Neuronal stem cell (in vitro differentiated cells): ENCODE data around the gene ZNF519.

Experiments used
- DNase-seq: peaks from one replicate; pipeline ENCODE4 v3.0.0-alpha.2; 2013; ENCODE audit warnings: low spot score
- H2AFZ ChIP-seq: one replicate; pipeline ENCODE4 v1.6.1; 2013; ENCODE audit warnings: mild to moderate bottlenecking, low read length, inconsistent platforms
- H2AK5ac ChIP-seq: 2 replicates; pipeline ENCODE4 v1.6.1; 2013; ENCODE audit warnings: low read depth, mild to moderate bottlenecking, inconsistent platforms, low read length, moderate library complexity, mixed read lengths
- H2BK120ac ChIP-seq: 2 replicates; pipeline ENCODE4 v1.6.1; 2013; ENCODE audit warnings: low read depth, mild to moderate bottlenecking, inconsistent platforms, low read length, moderate library complexity, mixed read lengths
- H2BK12ac ChIP-seq: one replicate; pipeline ENCODE4 v1.6.1; 2013; ENCODE audit warnings: low read length, inconsistent platforms
- H2BK15ac ChIP-seq: 2 replicates; pipeline ENCODE4 v1.6.1; 2013; ENCODE audit warnings: mild to moderate bottlenecking, low read length, inconsistent platforms, mixed read lengths
- H2BK5ac ChIP-seq: one replicate; pipeline ENCODE4 v1.6.1; 2013; ENCODE audit warnings: inconsistent platforms, mild to moderate bottlenecking, low read length, moderate library complexity
- H3K14ac ChIP-seq: one replicate; pipeline ENCODE4 v1.6.1; 2013; ENCODE audit warnings: low read length, inconsistent platforms
- H3K18ac ChIP-seq: 2 replicates; pipeline ENCODE4 v1.6.1; 2013; ENCODE audit warnings: low read length, inconsistent platforms
- H3K23ac ChIP-seq: 2 replicates; pipeline ENCODE4 v1.6.1; 2013; ENCODE audit warnings: low read depth, mild to moderate bottlenecking, mixed read lengths, low read length, inconsistent platforms; ENCODE audit not compliant: poor library complexity
- H3K27ac ChIP-seq: replicated peaks from 3 replicates; pipeline ENCODE4 v1.5.1; 2013; ENCODE audit warnings: low read length, inconsistent platforms
- H3K27me3 ChIP-seq, 3 experiments: 2 replicates each; pipeline ENCODE4 v1.6.1; 2013; ENCODE audit warnings: low read length in 3 of 3, mild to moderate bottlenecking in 2 of 3, inconsistent platforms in 1 of 3, low read depth in 1 of 3, mixed read lengths in 1 of 3, moderate library complexity in 1 of 3; ENCODE audit not compliant: control insufficient read depth in 3 of 3, insufficient read depth in 3 of 3
- H3K36me3 ChIP-seq, 2 donors: replicated peaks in 1 of 2; 2 replicates each; pipeline ENCODE4 v1.6.1; 2013; ENCODE audit warnings: low read length in 2 of 2; ENCODE audit not compliant: control insufficient read depth in 2 of 2, insufficient read depth in 2 of 2
- H3K4ac ChIP-seq: 2 replicates; pipeline ENCODE4 v1.6.1; 2013; ENCODE audit warnings: inconsistent platforms, mild to moderate bottlenecking, low read length, moderate library complexity
- H3K4me1 ChIP-seq, 2 donors: 1 replicate in 1 of 2; 2 replicates in 1 of 2; pipeline ENCODE4 v1.6.1; 2013; ENCODE audit warnings: low read length in 2 of 2, low read depth in 1 of 2; ENCODE audit not compliant: control insufficient read depth in 2 of 2, insufficient read depth in 1 of 2
- H3K4me2 ChIP-seq: one replicate; pipeline ENCODE4 v1.6.1; 2013; ENCODE audit warnings: mild to moderate bottlenecking, low read length, inconsistent platforms; ENCODE audit not compliant: insufficient read depth, poor library complexity, severe bottlenecking
- H3K4me3 ChIP-seq, 2 donors: 2 replicates each; pipeline ENCODE4 v1.5.1; 2013; ENCODE audit warnings: low read length in 2 of 2, mild to moderate bottlenecking in 2 of 2, inconsistent platforms in 1 of 2, moderate library complexity in 1 of 2
- H3K79me1 ChIP-seq: one replicate; pipeline ENCODE4 v1.6.1; 2013; ENCODE audit warnings: low read depth, mild to moderate bottlenecking, inconsistent platforms, low read length, moderate library complexity
- H3K9ac ChIP-seq: one replicate; pipeline ENCODE4 v1.6.1; 2013; ENCODE audit warnings: mild to moderate bottlenecking, low read depth, low read length, inconsistent platforms; ENCODE audit not compliant: poor library complexity
- H3K9me3 ChIP-seq, 2 donors: replicated peaks in 1 of 2; 2 replicates each; pipeline versions ENCODE3 to v1.6.1; 2013; ENCODE audit warnings: low read length in 2 of 2, mild to moderate bottlenecking in 2 of 2, inconsistent platforms in 1 of 2, low read depth in 1 of 2, mixed read lengths in 1 of 2, moderate library complexity in 1 of 2; ENCODE audit not compliant: control insufficient read depth in 2 of 2, insufficient read depth in 1 of 2
- H4K8ac ChIP-seq: one replicate; pipeline ENCODE4 v1.6.1; 2013; ENCODE audit warnings: low read depth, mild to moderate bottlenecking, inconsistent platforms, low read length, moderate library complexity
- H4K91ac ChIP-seq: one replicate; pipeline ENCODE4 v1.6.1; 2013; ENCODE audit warnings: low read length, low read depth, mild to moderate bottlenecking, inconsistent platforms; ENCODE audit not compliant: poor library complexity
- whole genome bisulfite sequencing, 2 donors: extraction: QIAGEN DNeasy Blood & Tissue Kit; methylation state at CpG; one replicate each; pipeline ENCODE4 v1.1.7; 2013; ENCODE audit warnings: missing lambda C conversion rate in 2 of 2, mixed read lengths in 1 of 2; ENCODE audit not compliant: insufficient read length in 2 of 2, insufficient replicate concordance in 1 of 2; ENCODE audit errors: extremely low coverage in 2 of 2; 5-methylcytosine and 5-hydroxymethylcytosine counted together

ZNF519 gene

GRCh38 chr18:14120926-14121325, 11.3 kb downstream of the ZNF519 start:
- Histone ChIP-seq H3K18ac (no peak overlapping the region), H3K9me3 (peaks cover 3 to 75% of the 10 kb centered on the region in 2 donors), H3K23ac (no peak overlapping the region), H3K14ac (no peak overlapping the region), H2AK5ac (no peak overlapping the region), H3K9ac (no peak overlapping the region), H2BK15ac (no peak overlapping the region), H2BK5ac (no peak overlapping the region), H3K27me3 (no peaks in the 10 kb centered on the region), H3K27ac (no peak overlapping the region), H3K36me3 (peaks cover 3 to 82% of the 10 kb centered on the region in 2 donors), H2BK12ac (no peak overlapping the region), H3K4me3 (no peak overlapping the region), H4K8ac (no peak overlapping the region), H3K4ac (no peak overlapping the region), H2AFZ (no peak overlapping the region), H3K4me1 (no peaks in the 10 kb centered on the region), H4K91ac (no peak overlapping the region), H3K4me2 (no peak overlapping the region), H3K79me1 (no peaks in the 10 kb centered on the region), H2BK120ac (no peak overlapping the region)
- no peak for DNase-seq

DNA sequence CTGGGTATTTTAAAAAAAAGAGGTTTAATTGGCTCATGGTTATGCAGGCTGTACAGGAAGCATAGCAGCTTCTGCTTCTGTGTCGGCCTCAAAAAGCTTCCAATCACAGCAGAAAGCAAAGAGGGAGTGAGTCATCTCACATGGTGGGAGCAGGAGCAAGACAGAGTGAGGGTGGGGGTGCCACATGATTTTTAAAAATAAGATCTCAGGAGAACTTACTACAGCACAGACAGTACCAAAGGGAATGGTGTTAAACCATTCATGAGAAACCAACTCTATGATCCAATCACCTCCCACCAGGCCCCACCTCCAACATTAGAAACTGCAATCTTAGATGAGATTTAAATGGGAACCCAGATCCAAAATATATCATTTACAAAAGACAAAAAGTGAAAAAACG, 14.6 kb downstream of the ZNF519 start:
- Histone ChIP-seq H3K9me3 (peaks cover 5 to 91% of the 10 kb centered on the region in 2 donors), H3K23ac (no peak overlapping the region), H2BK12ac (no peak overlapping the region), H2BK5ac (no peak overlapping the region), H3K36me3 (peaks cover 5 to 85% of the 10 kb centered on the region in 2 donors), H2BK15ac (no peak overlapping the region), H2AFZ (no peak overlapping the region), H3K4me3 (no peak overlapping the region), H3K4me2 (no peak overlapping the region), H3K27me3 (no peaks in the 10 kb centered on the region), H3K27ac (no peak overlapping the region), H2AK5ac (no peak overlapping the region), H3K79me1 (no peaks in the 10 kb centered on the region), H3K14ac (no peak overlapping the region), H3K9ac (no peak overlapping the region), H3K4ac (no peak overlapping the region), H2BK120ac (no peak overlapping the region), H3K18ac (no peak overlapping the region), H4K91ac (no peak overlapping the region), H4K8ac (no peak overlapping the region), H3K4me1 (no peaks in the 10 kb centered on the region)
- no peak for DNase-seq
- no CpG with 5 or more reads among the region's 2 CpGs for WGBS, 2 donors

GRCh38 chr18:14106906-14107305, 25.3 kb downstream of the ZNF519 start:
- H3K4me2 ChIP-seq: no peak overlapping the region
- H2BK12ac ChIP-seq: no peak overlapping the region
- no peak overlapping the region for H3K4me3 ChIP-seq
- H2BK5ac ChIP-seq: no peak overlapping the region
- H3K9ac ChIP-seq: no peak overlapping the region
- no peak for DNase-seq
- H3K36me3 ChIP-seq: peaks cover 10 to 42% of the 10 kb centered on the region in 2 donors
- H4K91ac ChIP-seq: no peak overlapping the region
- no peak overlapping the region for H3K27ac ChIP-seq
- no peak overlapping the region for H3K4ac ChIP-seq
- no peak overlapping the region for H2BK120ac ChIP-seq
- no peak overlapping the region for H3K14ac ChIP-seq
- H3K23ac ChIP-seq: no peak overlapping the region
- no peak overlapping the region for H2BK15ac ChIP-seq
- H3K79me1 ChIP-seq: no peaks in the 10 kb centered on the region
- no peak overlapping the region for H2AK5ac ChIP-seq
- no peak overlapping the region for H3K18ac ChIP-seq
- no peak overlapping the region for H4K8ac ChIP-seq
- H2AFZ ChIP-seq: no peak overlapping the region
- WGBS, 2 donors: no CpG with 5 or more reads among the region's 3 CpGs
- no peaks in the 10 kb centered on the region for H3K27me3 ChIP-seq
- peaks cover 20 to 83% of the 10 kb centered on the region in 2 donors for H3K9me3 ChIP-seq
- H3K4me1 ChIP-seq: no peaks in the 10 kb centered on the region

DNA sequence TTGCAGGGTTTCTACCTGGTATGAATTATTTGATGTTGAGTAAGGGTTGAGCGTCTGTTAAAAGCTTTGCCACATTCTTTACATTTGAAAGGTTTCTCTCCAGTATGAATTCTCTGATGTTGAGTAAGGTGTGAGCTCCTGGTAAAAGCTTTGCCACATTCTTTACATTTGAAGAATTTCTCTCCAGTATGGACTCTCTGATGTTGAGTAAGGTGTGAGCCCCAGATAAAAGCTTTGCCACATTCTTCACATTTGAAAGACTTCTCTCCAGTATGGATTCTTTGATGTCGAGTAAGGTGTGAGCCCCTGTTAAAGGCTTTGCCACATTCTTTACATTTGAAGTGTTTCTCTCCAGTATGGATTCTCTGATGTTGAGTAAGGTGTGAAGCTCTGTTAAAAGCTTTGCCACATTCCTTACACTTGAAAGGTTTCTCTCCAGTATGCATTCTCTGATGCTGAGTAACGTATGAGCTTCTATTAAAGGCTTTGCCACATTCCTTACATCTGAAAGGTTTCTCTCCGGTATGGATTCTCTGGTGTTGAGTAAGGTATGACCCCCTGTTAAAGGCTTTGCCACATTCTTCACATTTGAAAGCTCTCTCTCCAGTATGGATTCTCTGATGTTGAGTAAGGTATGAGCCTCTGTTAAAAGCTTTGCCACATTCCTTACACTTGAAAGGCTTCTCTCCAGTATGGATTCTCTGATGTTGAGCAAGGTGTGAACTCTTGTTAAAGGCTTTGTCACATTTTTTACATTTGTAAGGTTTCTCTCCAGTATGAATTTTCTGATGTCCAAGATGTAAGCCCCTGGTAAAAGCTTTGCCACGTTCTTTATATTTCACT, 27.1 kb downstream of the ZNF519 start:
- H2BK12ac ChIP-seq: no peak overlapping the region
- no peak overlapping the region for H3K9ac ChIP-seq
- H3K36me3 ChIP-seq: peaks cover 18 to 60% of the 10 kb centered on the region in 2 donors
- H2BK120ac ChIP-seq: no peak overlapping the region
- no peak overlapping the region for H2AFZ ChIP-seq
- no peaks in the 10 kb centered on the region for H3K4me1 ChIP-seq
- H4K91ac ChIP-seq: no peak overlapping the region
- H3K18ac ChIP-seq: no peak overlapping the region
- DNase-seq: no peak
- no peak overlapping the region for H3K4me2 ChIP-seq
- H2AK5ac ChIP-seq: no peak overlapping the region
- no peak overlapping the region for H3K27ac ChIP-seq
- H3K14ac ChIP-seq: no peak overlapping the region
- H2BK5ac ChIP-seq: no peak overlapping the region
- no peaks in the 10 kb centered on the region for H3K27me3 ChIP-seq
- no CpG with 5 or more reads among the region's 5 CpGs for WGBS, 2 donors
- no peak overlapping the region for H4K8ac ChIP-seq
- peaks cover 26 to 95% of the 10 kb centered on the region in 2 donors for H3K9me3 ChIP-seq
- no peak overlapping the region for H2BK15ac ChIP-seq
- no peaks in the 10 kb centered on the region for H3K79me1 ChIP-seq
- no peak overlapping the region for H3K23ac ChIP-seq
- no peak overlapping the region for H3K4me3 ChIP-seq
- no peak overlapping the region for H3K4ac ChIP-seq
